DND-41 (cell line): Measurements from ENCODE around the gene NECAP2.

Source experiments
- EZH2 ChIP-seq: IDR thresholded peaks from 3 replicates; pipeline ENCODE4 v1.6.1; 2012; ENCODE audit warnings: borderline replicate concordance, low read depth, mild to moderate bottlenecking, moderate library complexity, low read length, inconsistent platforms; ENCODE audit not compliant: severe bottlenecking
- TF ChIP-seq, protein P1 (sequence below): IDR thresholded peaks from 2 replicates; pipeline ENCODE4 v1.5.1; 2012; ENCODE audit warnings: borderline replicate concordance, low read length, moderate library complexity, mild to moderate bottlenecking; ENCODE audit not compliant: poor library complexity, severe bottlenecking; ENCODE audit errors: extremely low read depth

- TF ChIP-seq, protein P1, sequence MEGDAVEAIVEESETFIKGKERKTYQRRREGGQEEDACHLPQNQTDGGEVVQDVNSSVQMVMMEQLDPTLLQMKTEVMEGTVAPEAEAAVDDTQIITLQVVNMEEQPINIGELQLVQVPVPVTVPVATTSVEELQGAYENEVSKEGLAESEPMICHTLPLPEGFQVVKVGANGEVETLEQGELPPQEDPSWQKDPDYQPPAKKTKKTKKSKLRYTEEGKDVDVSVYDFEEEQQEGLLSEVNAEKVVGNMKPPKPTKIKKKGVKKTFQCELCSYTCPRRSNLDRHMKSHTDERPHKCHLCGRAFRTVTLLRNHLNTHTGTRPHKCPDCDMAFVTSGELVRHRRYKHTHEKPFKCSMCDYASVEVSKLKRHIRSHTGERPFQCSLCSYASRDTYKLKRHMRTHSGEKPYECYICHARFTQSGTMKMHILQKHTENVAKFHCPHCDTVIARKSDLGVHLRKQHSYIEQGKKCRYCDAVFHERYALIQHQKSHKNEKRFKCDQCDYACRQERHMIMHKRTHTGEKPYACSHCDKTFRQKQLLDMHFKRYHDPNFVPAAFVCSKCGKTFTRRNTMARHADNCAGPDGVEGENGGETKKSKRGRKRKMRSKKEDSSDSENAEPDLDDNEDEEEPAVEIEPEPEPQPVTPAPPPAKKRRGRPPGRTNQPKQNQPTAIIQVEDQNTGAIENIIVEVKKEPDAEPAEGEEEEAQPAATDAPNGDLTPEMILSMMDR, result no peak
- no peak for TF ChIP-seq EZH2
Observed at GRCh38 chr1:16442941-16443340, 2.4 kb downstream of the NECAP2 start.
